ENCODE measurements around the gene RABEPK.

DNA sequence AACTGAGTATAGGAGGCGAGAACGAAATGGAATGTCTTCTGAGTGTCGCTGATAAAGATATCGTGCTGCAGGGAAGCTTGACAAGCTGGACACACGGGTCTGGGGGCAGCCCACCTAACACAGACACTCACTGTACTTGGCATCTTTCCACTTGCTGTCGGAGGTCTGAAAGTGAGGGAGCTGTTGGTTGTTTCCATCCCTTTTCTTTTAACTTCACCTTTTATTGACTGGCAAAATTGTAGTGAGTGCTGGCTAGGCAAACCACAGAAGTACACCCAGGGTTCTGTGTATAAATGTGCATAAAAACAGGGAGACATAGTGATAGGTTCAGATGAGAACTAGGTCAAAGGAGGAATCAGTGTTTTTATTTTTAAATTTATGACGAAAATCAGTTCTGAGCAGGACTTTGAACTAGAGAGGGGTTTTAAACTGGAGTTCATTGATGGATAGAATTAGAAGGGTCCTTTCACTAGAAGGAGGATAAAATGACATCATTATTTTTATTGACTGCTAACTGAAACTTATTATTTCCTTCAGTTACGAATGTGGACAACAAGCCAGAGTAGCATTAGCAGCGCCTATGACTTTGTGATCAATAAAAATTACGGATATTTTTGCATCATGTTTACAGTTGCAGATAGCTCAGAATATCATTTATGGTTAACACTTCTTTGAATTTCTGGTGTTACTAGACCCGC, 62.1 kb downstream of the RABEPK start:
- no peak for TF ChIP-seq EZH2 (IDR thresholded peaks at IDR 0.05; ENCODE audit: insufficient read depth, low read length)
- TF ChIP-seq, protein P1, sequence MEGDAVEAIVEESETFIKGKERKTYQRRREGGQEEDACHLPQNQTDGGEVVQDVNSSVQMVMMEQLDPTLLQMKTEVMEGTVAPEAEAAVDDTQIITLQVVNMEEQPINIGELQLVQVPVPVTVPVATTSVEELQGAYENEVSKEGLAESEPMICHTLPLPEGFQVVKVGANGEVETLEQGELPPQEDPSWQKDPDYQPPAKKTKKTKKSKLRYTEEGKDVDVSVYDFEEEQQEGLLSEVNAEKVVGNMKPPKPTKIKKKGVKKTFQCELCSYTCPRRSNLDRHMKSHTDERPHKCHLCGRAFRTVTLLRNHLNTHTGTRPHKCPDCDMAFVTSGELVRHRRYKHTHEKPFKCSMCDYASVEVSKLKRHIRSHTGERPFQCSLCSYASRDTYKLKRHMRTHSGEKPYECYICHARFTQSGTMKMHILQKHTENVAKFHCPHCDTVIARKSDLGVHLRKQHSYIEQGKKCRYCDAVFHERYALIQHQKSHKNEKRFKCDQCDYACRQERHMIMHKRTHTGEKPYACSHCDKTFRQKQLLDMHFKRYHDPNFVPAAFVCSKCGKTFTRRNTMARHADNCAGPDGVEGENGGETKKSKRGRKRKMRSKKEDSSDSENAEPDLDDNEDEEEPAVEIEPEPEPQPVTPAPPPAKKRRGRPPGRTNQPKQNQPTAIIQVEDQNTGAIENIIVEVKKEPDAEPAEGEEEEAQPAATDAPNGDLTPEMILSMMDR (IDR thresholded peaks at IDR 0.05; ENCODE audit: insufficient read depth, low read depth, low read length): no peak
